Right lobe of liver (tissue), 6 donors: ENCODE results near the gene AMPD2. TPM values are rescaled to one million over a fixed set of nuclear protein-coding genes. Genes with fewer than 3 reads are reported as not detected.
"Not testable (repeated sequence)": the region's sequence is repeated elsewhere in the genome, so short reads cannot be mapped to it uniquely, and the experiment has no call there.

Experiments used
- ATAC-seq, 4 donors: fragments of 200-7000 bp; cut with Tn5 transposase; one replicate each; pipeline ENCODE4 v1.9.1; 2020; ENCODE audit warnings: mild to moderate bottlenecking in 4 of 4, moderate library complexity in 4 of 4
- DNase-seq, 3 donors: peaks; one replicate each; pipeline ENCODE4 v3.0.0-alpha.2; 2020
- H3K27ac ChIP-seq, 3 donors: fragments of 200-600 bp; one replicate each; pipeline ENCODE4 v1.8.0; 2022
- H3K27me3 ChIP-seq, 2 donors: fragments of 200-600 bp; one replicate each; pipeline ENCODE4 v1.8.0; 2022
- H3K36me3 ChIP-seq, 4 donors: fragments of 200-600 bp; sonication (generic) in 1 of 4; one replicate each; pipeline versions ENCODE4 v1.5.1 to v1.8.0; 2017 to 2022; ENCODE audit warnings: control low read depth in 1 of 4
- H3K4me1 ChIP-seq, 4 donors: fragments of 200-600 bp; sonication (generic) in 1 of 4; one replicate each; pipeline versions ENCODE4 v1.5.1 to v1.8.0; 2017 to 2022; ENCODE audit warnings: control low read depth in 1 of 4
- H3K4me3 ChIP-seq, 3 donors: fragments of 200-600 bp; one replicate each; pipeline ENCODE4 v1.8.0; 2022
- H3K9me3 ChIP-seq, 4 donors: fragments of 200-600 bp; sonication (generic) in 1 of 4; one replicate each; pipeline versions ENCODE4 v1.5.1 to v1.8.0; 2017 to 2022; ENCODE audit warnings: control low read depth in 1 of 4
- POLR2A ChIP-seq: fragments of 450-650 bp; IDR thresholded peaks from one replicate; pipeline ENCODE4 v1.6.1; 2017; ENCODE audit warnings: antibody characterized with exemption, mild to moderate bottlenecking
- WGBS: methylation state at CpG from one replicate; pipeline ENCODE4 v1.1.6; 2018; ENCODE audit warnings: low coverage, low lambda C conversion rate; ENCODE audit not compliant: insufficient coverage; ENCODE audit errors: missing lambda C conversion rate; 5-methylcytosine and 5-hydroxymethylcytosine counted together
- intact Hi-C, 2 donors: fragments of 100-400 bp; cut with DNase I; formaldehyde crosslinking; loops; one replicate each; pipeline versions ENCODE4 v1.11.2 to v1.14.1; 2022
- microRNA counts: library from miRNA; unstranded; fragments of <30 nt; microRNA quantifications from one replicate; lab custom pipeline; 2016
- small RNA-seq, 2 experiments: library from RNA; depleted of rRNA; stranded (forward); fragments of <200 nt; gene quantifications; one replicate each; pipeline ENCODE3, GENCODE V24; 2016
- total RNA-seq, 6 experiments: library from RNA; depleted of rRNA in 2 of 6; stranded (reverse); fragments of >200 nt in 2 of 6; fragmentation: NEBNext Ultra II Directional in 3 of 6; extraction: Animal tissue kit (Norgen Biotek cat#: 25700) in 3 of 6; gene quantifications; one replicate each; pipeline versions ENCODE4 v1.1.0 to v1.2.4, GENCODE V29; 2016 to 2023
- TF ChIP-seq, protein P1 (sequence below), 4 donors: fragments of 200-600 bp in 3 of 4; fragments of 450-650 bp in 1 of 4; IDR thresholded peaks; one replicate each; pipeline versions ENCODE4 v1.5.1 to v1.8.0; 2016 to 2022; ENCODE audit warnings: antibody characterized with exemption in 4 of 4, mild to moderate bottlenecking in 2 of 4
- donor health status: DM: no; HTN: yes; CAD: no.
- donor health status: DM: no; HTN: no; CAD: no.
- donor health status: DM: no; HTN: no; CAD: no.
- donor health status: DM: no; HTN: yes; CAD: no.
- donor health status: DM: no; HTN: yes; CAD: no.

The AMPD2 gene
- total RNA-seq, 6 experiments from 2014 or later = 29.1 to 59.1 (median 37.2) TPM

DNA sequence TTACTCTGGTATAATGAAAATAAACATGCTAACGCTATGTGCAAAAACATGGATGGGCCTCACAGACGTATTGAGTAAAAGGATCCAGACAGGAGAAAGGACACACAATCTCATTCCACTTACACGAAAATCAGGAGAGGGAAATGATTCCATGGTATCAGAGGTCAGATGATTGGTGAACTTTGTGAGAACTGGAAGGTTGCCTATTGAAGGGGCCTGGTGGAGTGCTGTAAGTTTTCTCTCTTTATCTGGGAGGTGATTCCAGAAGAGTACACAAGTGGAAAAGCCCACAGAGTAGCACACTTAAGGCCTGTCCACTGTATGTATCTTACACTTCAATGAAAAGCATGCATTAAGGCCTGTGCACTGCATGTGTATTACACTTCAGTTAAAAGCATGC is 57.8 kb downstream of the AMPD2 start:
- H3K4me1 ChIP-seq = no peaks in the 10 kb centered on the region
- no peaks in the 10 kb centered on the region for H3K27me3 ChIP-seq
- H3K4me3 ChIP-seq = no peak overlapping the region
- DNase-seq (no peak), ATAC-seq (peak in 2 of 4 donors; percentile 52 to 75)
- WGBS = 57% methylated on average over 3 of the region's 3 CpGs
- H3K36me3 ChIP-seq = no peaks in the 10 kb centered on the region
- no peak overlapping the region for H3K27ac ChIP-seq
- no peaks in the 10 kb centered on the region for H3K9me3 ChIP-seq
- TF ChIP-seq, protein P1, sequence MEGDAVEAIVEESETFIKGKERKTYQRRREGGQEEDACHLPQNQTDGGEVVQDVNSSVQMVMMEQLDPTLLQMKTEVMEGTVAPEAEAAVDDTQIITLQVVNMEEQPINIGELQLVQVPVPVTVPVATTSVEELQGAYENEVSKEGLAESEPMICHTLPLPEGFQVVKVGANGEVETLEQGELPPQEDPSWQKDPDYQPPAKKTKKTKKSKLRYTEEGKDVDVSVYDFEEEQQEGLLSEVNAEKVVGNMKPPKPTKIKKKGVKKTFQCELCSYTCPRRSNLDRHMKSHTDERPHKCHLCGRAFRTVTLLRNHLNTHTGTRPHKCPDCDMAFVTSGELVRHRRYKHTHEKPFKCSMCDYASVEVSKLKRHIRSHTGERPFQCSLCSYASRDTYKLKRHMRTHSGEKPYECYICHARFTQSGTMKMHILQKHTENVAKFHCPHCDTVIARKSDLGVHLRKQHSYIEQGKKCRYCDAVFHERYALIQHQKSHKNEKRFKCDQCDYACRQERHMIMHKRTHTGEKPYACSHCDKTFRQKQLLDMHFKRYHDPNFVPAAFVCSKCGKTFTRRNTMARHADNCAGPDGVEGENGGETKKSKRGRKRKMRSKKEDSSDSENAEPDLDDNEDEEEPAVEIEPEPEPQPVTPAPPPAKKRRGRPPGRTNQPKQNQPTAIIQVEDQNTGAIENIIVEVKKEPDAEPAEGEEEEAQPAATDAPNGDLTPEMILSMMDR (IDR thresholded peaks at IDR 0.05) = no peak
- no peak for TF ChIP-seq POLR2A
- intact Hi-C loops = no loop called here

DNA sequence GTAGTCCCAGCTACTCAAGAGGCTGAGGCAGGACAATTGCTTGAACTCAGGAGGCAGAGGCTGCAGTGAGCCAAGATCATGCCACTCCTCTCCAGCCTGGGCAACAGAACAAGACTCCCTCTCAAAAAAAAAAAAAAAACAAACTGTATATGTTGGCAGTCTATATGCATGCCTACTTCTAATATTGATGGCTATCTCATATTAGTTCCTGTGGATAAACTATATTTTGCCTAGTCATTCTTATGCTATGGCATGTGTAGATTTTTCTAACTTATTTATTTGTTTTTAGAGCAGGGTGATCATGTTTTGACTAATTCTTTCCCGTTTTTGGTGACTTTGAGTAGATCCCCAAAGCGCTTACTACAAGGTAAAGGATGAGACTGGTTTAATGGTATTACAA is 59.0 kb downstream of the AMPD2 start:
- H3K27ac ChIP-seq, H3K4me3 ChIP-seq, H3K27me3 ChIP-seq, H3K4me1 ChIP-seq, ATAC-seq, H3K36me3 ChIP-seq, intact Hi-C loops, H3K9me3 ChIP-seq, DNase-seq: not testable (repeated sequence)
- 72% methylated on average over 2 of the region's 2 CpGs for WGBS

MicroRNAs encoded within 50 kb of the gene (microRNA counts, 767-probe panel; counts per million panel counts)
- microRNA hsa-miR-197-3p (lab: Ali Mortazavi, UCI) = 3,636 counts per million, percentile 6 among the panel's probes with 10 or more counts

Small RNAs within 50 kb of the gene (small RNA-seq; reads per million reads assigned to genes)
- 0 reads per million in 2 experiments for gene RNU6V

Other genes starting within 250 kb of the AMPD2 start
- gene SORT1, start 221.9 kb upstream of the AMPD2 start, total RNA-seq = 10 to 100 TPM in 3 of 6 experiments, 1 to 10 TPM in 3; 3.2 to 30.3 (median 13.7) TPM
- 10 to 100 TPM; 38.8 to 83.5 (median 61.1) TPM for gene PSMA5, start 193.4 kb upstream of the AMPD2 start, total RNA-seq
- 10 to 100 TPM in 1 of 6 experiments, 1 to 10 TPM in 5; 4.7 to 10.6 (median 6.0) TPM for gene SYPL2, start 153.3 kb upstream of the AMPD2 start, total RNA-seq
- gene ATXN7L2, start 135.9 kb upstream of the AMPD2 start, total RNA-seq = 1 to 10 TPM; 1.5 to 6.1 (median 3.1) TPM
- gene CYB561D1, start 125.7 kb upstream of the AMPD2 start, total RNA-seq = 1 to 10 TPM; 1.5 to 3.1 (median 2.4) TPM
- 1 to 10 TPM; 2.6 to 3.9 (median 3.2) TPM for gene AMIGO1, start 110.1 kb upstream of the AMPD2 start, total RNA-seq
- gene GPR61, start 80.0 kb upstream of the AMPD2 start, total RNA-seq = not detected
- gene GNAI3, start 71.2 kb upstream of the AMPD2 start, total RNA-seq = 1 to 10 TPM; 2.5 to 4.3 (median 3.3) TPM
- gene GNAT2, start 221 bp upstream of the AMPD2 start, total RNA-seq = under 1 TPM in 3 of 6 experiments, not detected in 3; 0.20 to 0.21 (median 0.20) TPM
- 10 to 100 TPM; 18.5 to 32.1 (median 23.8) TPM for gene GSTM4, start 36.3 kb downstream of the AMPD2 start, total RNA-seq
- 10 to 100 TPM in 4 of 6 experiments, 1 to 10 TPM in 2; 4.4 to 16.0 (median 12.7) TPM for gene GSTM2, start 48.2 kb downstream of the AMPD2 start, total RNA-seq
- gene GSTM1, start 68.0 kb downstream of the AMPD2 start, total RNA-seq = 100 to 1,000 TPM in 1 of 6 experiments, 10 to 100 TPM in 2, not detected in 3; 32.1 to 248 (median 43.0) TPM
- under 1 TPM in 5 of 6 experiments, not detected in 1; 0.19 to 0.54 (median 0.31) TPM for gene GSTM5, start 92.4 kb downstream of the AMPD2 start, total RNA-seq
- gene GSTM3, start 121.2 kb downstream of the AMPD2 start, total RNA-seq = 10 to 100 TPM in 3 of 6 experiments, 1 to 10 TPM in 3; 1.2 to 19.2 (median 10.6) TPM
- 1 to 10 TPM in 3 of 6 experiments, not detected in 3; 3.2 to 4.7 (median 3.3) TPM for gene EPS8L3, start 144.1 kb downstream of the AMPD2 start, total RNA-seq